Endometrium (tissue), 2 donors: ENCODE measurements around the gene RGS8.

Experiments used
- FAIRE-seq: peaks from 2 replicates; lab custom pipeline; 2012; peaks lifted over from hg19 to GRCh38; lab: Jason Lieb, UNC
- donor health status: control.
- donor health status: control.

RGS8 gene

GRCh38 chr1:182684116-182684828, at the start of gene RGS8:
TSS of gene RGS8 (minus strand) at chr1:182684587. CDS start at chr1:182669649, 14,938 bp downstream.
- FAIRE-seq, result no peak

- no peak for FAIRE-seq
Measured at GRCh38 chr1:182731852-182732575, 47.6 kb upstream of the RGS8 start.

- FAIRE-seq, result no peak
Measured at GRCh38 chr1:182726912-182727311, 42.5 kb upstream of the RGS8 start.

GRCh38 chr1:182725259-182726255, 41.2 kb upstream of the RGS8 start:
- no peak for FAIRE-seq

- no peak for FAIRE-seq
Measured at GRCh38 chr1:182724215-182724614, 39.8 kb upstream of the RGS8 start.

GRCh38 chr1:182723200-182723599, 38.8 kb upstream of the RGS8 start:
- FAIRE-seq, result no peak

- no peak for FAIRE-seq
Measured at GRCh38 chr1:182721525-182721924, 37.1 kb upstream of the RGS8 start.

- no peak for FAIRE-seq
Measured at GRCh38 chr1:182720463-182720862, 36.1 kb upstream of the RGS8 start.

- FAIRE-seq, result no peak
Measured at GRCh38 chr1:182719553-182719952, 35.2 kb upstream of the RGS8 start.

- no peak for FAIRE-seq
Measured at GRCh38 chr1:182718311-182718710, 33.9 kb upstream of the RGS8 start.

- no peak for FAIRE-seq
Measured at GRCh38 chr1:182716740-182717720, 32.6 kb upstream of the RGS8 start.

GRCh38 chr1:182715531-182715930, 31.1 kb upstream of the RGS8 start:
- FAIRE-seq, result no peak

GRCh38 chr1:182714546-182714945, 30.2 kb upstream of the RGS8 start:
- FAIRE-seq, result no peak

GRCh38 chr1:182713939-182714338, 29.6 kb upstream of the RGS8 start:
- no peak for FAIRE-seq

- no peak for FAIRE-seq
Measured at GRCh38 chr1:182713492-182713891, 29.1 kb upstream of the RGS8 start.

GRCh38 chr1:182709855-182710254, 25.5 kb upstream of the RGS8 start:
- no peak for FAIRE-seq

GRCh38 chr1:182709225-182709764, 24.9 kb upstream of the RGS8 start:
- no peak for FAIRE-seq

- FAIRE-seq, result no peak
Measured at GRCh38 chr1:182707122-182707521, 22.7 kb upstream of the RGS8 start.

- no peak for FAIRE-seq
Measured at GRCh38 chr1:182704677-182705076, 20.3 kb upstream of the RGS8 start.

GRCh38 chr1:182703539-182703938, 19.2 kb upstream of the RGS8 start:
- peak; percentile 31 for FAIRE-seq
